Transverse colon (tissue), 4 donors: ENCODE measurements around the gene WIPF3. TPM values are rescaled to one million over a fixed set of nuclear protein-coding genes. Genes with fewer than 3 reads are reported as not detected.

Source experiments
- DNase-seq: peaks from one replicate; pipeline ENCODE4 v3.0.0-alpha.2; 2019
- H3K27ac ChIP-seq, 4 donors: fragments of 200-600 bp; sonication (generic); 2 replicates each; pipeline ENCODE4 v1.5.1; 2016 to 2018; ENCODE audit warnings: inconsistent platforms in 4 of 4
- H3K27me3 ChIP-seq: fragments of 200-600 bp; sonication (generic); 2 replicates; pipeline ENCODE4 v1.5.1; 2017; ENCODE audit warnings: inconsistent platforms
- H3K36me3 ChIP-seq, 4 donors: fragments of 200-600 bp; sonication (generic); 2 replicates each; pipeline ENCODE4 v1.5.1; 2017 to 2019; ENCODE audit warnings: inconsistent platforms in 4 of 4
- H3K4me1 ChIP-seq, 4 donors: fragments of 200-600 bp; sonication (generic); 2 replicates each; pipeline ENCODE4 v1.5.1; 2017 to 2020; ENCODE audit warnings: inconsistent platforms in 4 of 4
- H3K4me3 ChIP-seq, 4 donors: fragments of 200-600 bp; sonication (generic); 1 replicate in 1 of 4; 2 replicates in 3 of 4; pipeline versions ENCODE4 v1.5.1 to v1.6.1; 2017 to 2019; ENCODE audit warnings: inconsistent platforms in 4 of 4
- H3K9me3 ChIP-seq, 2 donors: fragments of 200-600 bp; sonication (generic); 2 replicates each; pipeline ENCODE4 v1.5.1; 2017 to 2019; ENCODE audit warnings: inconsistent platforms in 2 of 2
- CTCF ChIP-seq, 5 experiments: fragments of 200-600 bp in 3 of 5; fragments of 450-650 bp in 2 of 5; sonication (generic) in 3 of 5; IDR thresholded peaks; 1 replicate in 2 of 5; 2 replicates in 3 of 5; pipeline ENCODE4 v1.5.1; 2016 to 2017; ENCODE audit warnings: antibody characterized with exemption in 5 of 5, inconsistent platforms in 3 of 5, mild to moderate bottlenecking in 2 of 5, moderate library complexity in 1 of 5
- EP300 ChIP-seq: sonication (generic); formaldehyde crosslinking; IDR thresholded peaks from one replicate; pipeline ENCODE4 v1.6.1; 2017; ENCODE audit warnings: antibody characterized with exemption, low read depth
- POLR2A ChIP-seq: fragments of 450-650 bp; IDR thresholded peaks from one replicate; pipeline ENCODE4 v1.6.1; 2016; ENCODE audit warnings: antibody characterized with exemption, mild to moderate bottlenecking, moderate library complexity
- POLR2AphosphoS5 ChIP-seq, 3 donors: sonication (generic); formaldehyde crosslinking; IDR thresholded peaks; one replicate each; pipeline ENCODE4 v1.6.1; 2016; ENCODE audit warnings: antibody characterized with exemption in 3 of 3
- WGBS, 2 donors: methylation state at CpG; one replicate each; pipeline ENCODE4 v1.1.5; 2018; ENCODE audit warnings: low coverage in 1 of 2; 5-methylcytosine and 5-hydroxymethylcytosine counted together
- in situ Hi-C, 4 donors: fragments of 200-750 bp; cut with MboI; loops; one replicate each; pipeline versions ENCODE4 v1.15.0 to v1.15.1; 2017; ENCODE audit warnings: low sequenced_read_pairs in 3 of 4, low pct_ligation_motif_present in 1 of 4, low pct_unique_long_range_greater_than_20kb in 1 of 4
- intact Hi-C: fragments of 100-400 bp; cut with DNase I; formaldehyde crosslinking; loops from one replicate; pipeline ENCODE4 v1.15.1; 2023; ENCODE audit warnings: low total_unique reads
- total RNA-seq, 4 donors: library from RNA; depleted of rRNA; stranded (reverse); fragments of >200 nt; gene quantifications; one replicate each; pipeline ENCODE4 v1.1.0, GENCODE V29; 2016

WIPF3 gene
- total RNA-seq, 4 donors from 2014 or later, result 0.41 to 3.7 TPM; not detected in 2

- H3K4me3 ChIP-seq, result peak overlapping the region in 3 of 4 donors; percentile 10 to 32 (median 15)
- in situ Hi-C loops (no loop called here), intact Hi-C loops (no loop called here)
- H3K27ac ChIP-seq, result no peak overlapping the region
- peak; percentile 23 for DNase-seq
- H3K4me1 ChIP-seq, result peaks cover 0 to 7% (median 4%) of the 10 kb centered on the region in 4 donors
- peaks cover 8% of the 10 kb centered on the region for H3K27me3 ChIP-seq
- no peaks in the 10 kb centered on the region for H3K9me3 ChIP-seq
- WGBS, 2 donors, result 43% methylated on average over 44 of the region's 46 CpGs; no CpG with 5 or more reads in 1 of the 2 donors
- TF ChIP-seq EP300 (no peak), POLR2AphosphoS5 (IDR thresholded peaks at IDR 0.05) (no peak), CTCF (IDR thresholded peaks at IDR 0.05) (no peak), POLR2A (no peak)
- no peaks in the 10 kb centered on the region for H3K36me3 ChIP-seq
Observed at GRCh38 chr7:29883462-29884398, 77.4 kb downstream of the WIPF3 start.

- in situ Hi-C loops (no loop called here), intact Hi-C loops (no loop called here)
- peaks cover 0 to 7% (median 2%) of the 10 kb centered on the region in 4 donors for H3K4me1 ChIP-seq
- H3K36me3 ChIP-seq, result no peaks in the 10 kb centered on the region
- WGBS, 2 donors, result 56% methylated on average over 26 of the region's 28 CpGs; no CpG with 5 or more reads in 1 of the 2 donors
- H3K9me3 ChIP-seq, result no peaks in the 10 kb centered on the region
- TF ChIP-seq POLR2AphosphoS5 (IDR thresholded peaks at IDR 0.05), result no peak
- no peak for TF ChIP-seq POLR2A
- TF ChIP-seq EP300, result no peak
- no peak for TF ChIP-seq CTCF (IDR thresholded peaks at IDR 0.05)
- peak; percentile 41 for DNase-seq
- H3K4me3 ChIP-seq, result peak overlapping the region in 3 of 4 donors; percentile 10 to 32 (median 15)
- peaks cover 8% of the 10 kb centered on the region for H3K27me3 ChIP-seq
- no peak overlapping the region for H3K27ac ChIP-seq
Observed at GRCh38 chr7:29884399-29885272, 78.3 kb downstream of the WIPF3 start.

- DNase-seq, result no peak
- Histone ChIP-seq H3K4me3 (no peak overlapping the region), H3K4me1 (peaks cover 0 to 7% (median 2%) of the 10 kb centered on the region in 4 donors), H3K27me3 (peaks cover 8% of the 10 kb centered on the region), H3K36me3 (no peaks in the 10 kb centered on the region), H3K27ac (no peak overlapping the region), H3K9me3 (no peaks in the 10 kb centered on the region)
- TF ChIP-seq POLR2AphosphoS5 (IDR thresholded peaks at IDR 0.05), result no peak
- TF ChIP-seq POLR2A, result no peak
- no peak for TF ChIP-seq CTCF (IDR thresholded peaks at IDR 0.05)
- TF ChIP-seq EP300, result no peak
- in situ Hi-C loops, result no loop called here
- intact Hi-C loops, result no loop called here
- WGBS, 2 donors, result 81 to 85% methylated on average over 3 of the region's 3 CpGs
Observed at GRCh38 chr7:29885626-29886025, 79.3 kb downstream of the WIPF3 start.

GRCh38 chr7:29886827-29887226 lies 80.5 kb downstream of the WIPF3 start:
- H3K4me1 ChIP-seq, result peaks cover 0 to 7% (median 2%) of the 10 kb centered on the region in 4 donors
- no peak for DNase-seq
- 84 to 85% methylated on average over 2 of the region's 2 CpGs for WGBS, 2 donors
- no peak overlapping the region for H3K27ac ChIP-seq
- no peak overlapping the region for H3K4me3 ChIP-seq
- TF ChIP-seq POLR2A (no peak), CTCF (IDR thresholded peaks at IDR 0.05) (no peak), POLR2AphosphoS5 (IDR thresholded peaks at IDR 0.05) (no peak), EP300 (no peak)
- H3K9me3 ChIP-seq, result no peaks in the 10 kb centered on the region
- H3K36me3 ChIP-seq, result no peaks in the 10 kb centered on the region
- intact Hi-C loops (no loop called here), in situ Hi-C loops (no loop called here)
- H3K27me3 ChIP-seq, result peaks cover 8% of the 10 kb centered on the region
